Pancreas (tissue), 10 donors: ENCODE data around the gene MAP2K5. TPM values are rescaled to one million over a fixed set of nuclear protein-coding genes. Genes with fewer than 3 reads are reported as not detected.

Source experiments
- ATAC-seq, 4 donors: fragments of 200-7000 bp; cut with Tn5 transposase; one replicate each; pipeline versions ENCODE4 v1.8.0 to v1.9.1; 2020; ENCODE audit warnings: mild to moderate bottlenecking in 4 of 4, moderate library complexity in 4 of 4
- DNase-seq, 6 donors: peaks; one replicate each; pipeline ENCODE4 v3.0.0-alpha.2; 2020
- FAIRE-seq: peaks from 2 replicates; lab custom pipeline; 2012; peaks lifted over from hg19 to GRCh38; lab: Jason Lieb, UNC
- H3K27ac ChIP-seq, 4 donors: fragments of 200-600 bp; sonication (generic); 1 replicate in 3 of 4; 2 replicates in 1 of 4; pipeline versions ENCODE4 v1.5.0 to v1.8.0; 2020
- H3K27me3 ChIP-seq, 4 donors: fragments of 200-600 bp; one replicate each; pipeline ENCODE4 v1.8.0; 2021
- H3K36me3 ChIP-seq, 3 donors: fragments of 200-600 bp; sonication (generic) in 1 of 3; one replicate each; pipeline versions ENCODE4 v1.5.0 to v1.8.0; 2020 to 2021
- H3K4me1 ChIP-seq, 3 donors: fragments of 200-600 bp; one replicate each; pipeline ENCODE4 v1.8.0; 2021
- H3K4me3 ChIP-seq, 4 donors: fragments of 200-600 bp; sonication (generic) in 2 of 4; one replicate each; pipeline versions ENCODE4 v1.5.0 to v1.8.0; 2020 to 2021
- H3K9me3 ChIP-seq, 4 donors: fragments of 200-600 bp; one replicate each; pipeline ENCODE4 v1.8.0; 2021
- WGBS, 2 donors: extraction: QIAGEN DNeasy Blood & Tissue Kit; methylation state at CpG; one replicate each; pipeline ENCODE4 v1.1.7; 2013; 5-methylcytosine and 5-hydroxymethylcytosine counted together
- intact Hi-C, 3 donors: fragments of 100-400 bp; cut with DNase I; formaldehyde crosslinking; loops; one replicate each; pipeline versions ENCODE4 v1.11.1 to v1.14.2; 2022
- polyA plus RNA-seq, 2 donors: library from polyadenylated mRNA; stranded (reverse); fragments of 200-250 nt; gene quantifications; one replicate each; pipeline ENCODE4 v1.2.3, GENCODE V29; 2013
- total RNA-seq, 6 donors: library from RNA; stranded (reverse); fragmentation: NEBNext Ultra II Directional in 4 of 6; extraction: Animal tissue kit (Norgen Biotek cat#: 25700) in 4 of 6; gene quantifications; one replicate each; pipeline versions ENCODE4 v1.2.1 to v1.2.4, GENCODE V29; 2021 to 2023
- TF ChIP-seq, protein P1 (sequence below), 4 donors: fragments of 200-600 bp; sonication (generic) in 3 of 4; IDR thresholded peaks; one replicate each; pipeline versions ENCODE4 v1.5.0 to v1.8.0; 2021; ENCODE audit warnings: antibody characterized with exemption in 4 of 4
- donor health status: healthy with polysubstance abuse.
- donor health status: DM: no; HTN: no; CAD: no; lungs with moderate emphysema.
- donor health status: DM: no; HTN: no; CAD: no.
- donor health status: control.
- donor health status: control.
- donor health status: Bipolar disorder and iron deficiency.
- donor health status: DM: yes; HTN: yes; CAD: no.
- donor health status: DM: no; HTN: no; CAD: no.
- donor health status: DM: no; HTN: no; CAD: no.
- donor health status: DM: yes; HTN: yes; CAD: no.

Gene MAP2K5
- total and polyA plus RNA-seq, 8 donors, result 5.5 to 14.8 (median 10.0) TPM

- WGBS, 2 donors, result 95 to 96% methylated on average over 4 of the region's 4 CpGs
- intact Hi-C loops, result no loop called here
- Histone ChIP-seq H3K27me3 (no peaks in the 10 kb centered on the region), H3K4me1 (peaks cover 0 to 11% (median 0%) of the 10 kb centered on the region in 3 donors), H3K9me3 (no peaks in the 10 kb centered on the region), H3K4me3 (no peak overlapping the region), H3K27ac (no peak overlapping the region), H3K36me3 (no peaks in the 10 kb centered on the region)
- no peak for DNase-seq
- TF ChIP-seq, protein P1, sequence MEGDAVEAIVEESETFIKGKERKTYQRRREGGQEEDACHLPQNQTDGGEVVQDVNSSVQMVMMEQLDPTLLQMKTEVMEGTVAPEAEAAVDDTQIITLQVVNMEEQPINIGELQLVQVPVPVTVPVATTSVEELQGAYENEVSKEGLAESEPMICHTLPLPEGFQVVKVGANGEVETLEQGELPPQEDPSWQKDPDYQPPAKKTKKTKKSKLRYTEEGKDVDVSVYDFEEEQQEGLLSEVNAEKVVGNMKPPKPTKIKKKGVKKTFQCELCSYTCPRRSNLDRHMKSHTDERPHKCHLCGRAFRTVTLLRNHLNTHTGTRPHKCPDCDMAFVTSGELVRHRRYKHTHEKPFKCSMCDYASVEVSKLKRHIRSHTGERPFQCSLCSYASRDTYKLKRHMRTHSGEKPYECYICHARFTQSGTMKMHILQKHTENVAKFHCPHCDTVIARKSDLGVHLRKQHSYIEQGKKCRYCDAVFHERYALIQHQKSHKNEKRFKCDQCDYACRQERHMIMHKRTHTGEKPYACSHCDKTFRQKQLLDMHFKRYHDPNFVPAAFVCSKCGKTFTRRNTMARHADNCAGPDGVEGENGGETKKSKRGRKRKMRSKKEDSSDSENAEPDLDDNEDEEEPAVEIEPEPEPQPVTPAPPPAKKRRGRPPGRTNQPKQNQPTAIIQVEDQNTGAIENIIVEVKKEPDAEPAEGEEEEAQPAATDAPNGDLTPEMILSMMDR (IDR thresholded peaks at IDR 0.05), result no peak
- FAIRE-seq, result no peak
- no peak for ATAC-seq
These were observed 173.7 kb downstream of the MAP2K5 start for GRCh38 chr15:67716171-67716570.

DNA sequence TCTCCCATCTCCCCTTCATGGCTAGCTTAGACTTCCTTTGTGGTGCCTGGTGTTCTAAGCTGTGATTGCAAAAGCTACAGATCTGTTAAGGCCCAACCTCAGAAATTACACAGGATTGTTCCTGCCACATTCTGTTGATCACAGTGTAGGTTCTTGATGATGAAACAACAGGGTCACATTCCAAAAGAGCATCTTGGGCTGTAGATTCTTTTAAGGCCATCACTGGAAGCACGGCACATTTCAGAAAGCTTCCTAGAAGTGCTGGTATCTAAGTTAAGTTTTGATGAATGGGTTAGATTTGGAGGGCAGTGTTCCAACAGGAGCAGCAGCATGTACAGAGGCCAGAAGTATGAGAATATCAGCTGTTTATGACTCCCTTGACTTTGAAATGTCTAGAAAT, 175.3 kb downstream of the MAP2K5 start:
- DNase-seq (no peak), ATAC-seq (no peak), FAIRE-seq (no peak)
- no peaks in the 10 kb centered on the region for H3K36me3 ChIP-seq
- no peak overlapping the region for H3K4me3 ChIP-seq
- H3K9me3 ChIP-seq, result no peaks in the 10 kb centered on the region
- WGBS, 2 donors, result 97 to 100% methylated on average over 1 of the region's 1 CpG
- TF ChIP-seq, protein P1 (IDR thresholded peaks at IDR 0.05), result no peak
- no peak overlapping the region for H3K27ac ChIP-seq
- no peaks in the 10 kb centered on the region for H3K27me3 ChIP-seq
- intact Hi-C loops, result no loop called here
- H3K4me1 ChIP-seq, result peaks cover 0 to 11% (median 0%) of the 10 kb centered on the region in 3 donors

- TF ChIP-seq, protein P1 (IDR thresholded peaks at IDR 0.05), result no peak
- DNase-seq (no peak), FAIRE-seq (no peak), ATAC-seq (no peak)
- Histone ChIP-seq H3K27me3 (no peaks in the 10 kb centered on the region), H3K27ac (no peak overlapping the region), H3K9me3 (no peaks in the 10 kb centered on the region), H3K4me3 (no peak overlapping the region), H3K36me3 (no peaks in the 10 kb centered on the region), H3K4me1 (peaks cover 0 to 11% (median 0%) of the 10 kb centered on the region in 3 donors)
- intact Hi-C loops, result no loop called here
- 54 to 55% methylated on average over 1 of the region's 1 CpG for WGBS, 2 donors
These were observed 176.9 kb downstream of the MAP2K5 start for GRCh38 chr15:67719330-67719959.

DNA sequence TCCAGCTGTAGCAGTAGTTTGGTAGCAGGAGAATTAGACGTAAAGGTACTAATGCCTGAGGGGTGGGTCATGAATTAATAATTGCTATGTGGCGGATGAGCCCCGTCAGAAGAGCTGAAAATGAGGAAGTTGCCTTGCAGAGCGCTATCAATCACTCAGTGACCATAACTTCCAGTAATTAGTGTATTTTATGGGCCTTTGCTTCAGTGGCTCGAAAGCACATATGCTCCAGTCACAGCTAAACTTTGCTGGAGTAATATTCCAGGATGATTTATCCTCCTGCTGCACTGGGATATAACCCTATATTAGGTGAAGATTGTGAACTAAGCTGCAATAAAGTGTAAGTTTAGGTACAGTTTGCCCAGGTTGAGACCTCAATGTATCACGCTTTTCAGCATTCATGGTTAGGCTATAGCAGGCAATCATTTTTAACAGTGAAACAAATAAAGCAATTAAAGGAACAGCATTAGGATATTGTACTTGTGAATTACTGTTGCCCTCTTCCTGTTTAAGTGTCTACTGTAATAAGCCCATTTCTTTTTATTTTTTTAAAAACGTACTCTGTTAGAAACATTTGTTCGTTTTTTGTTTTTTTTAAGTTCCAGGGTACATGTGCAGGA, 178.2 kb downstream of the MAP2K5 start:
- ATAC-seq (no peak), FAIRE-seq (no peak), DNase-seq (no peak)
- no peak overlapping the region for H3K4me3 ChIP-seq
- 83% methylated on average over 8 of the region's 8 CpGs for WGBS, 2 donors
- H3K36me3 ChIP-seq, result no peaks in the 10 kb centered on the region
- no peak overlapping the region for H3K27ac ChIP-seq
- peaks cover 0 to 5% (median 0%) of the 10 kb centered on the region in 3 donors for H3K4me1 ChIP-seq
- H3K9me3 ChIP-seq, result no peaks in the 10 kb centered on the region
- intact Hi-C loops, result no loop called here
- TF ChIP-seq, protein P1 (IDR thresholded peaks at IDR 0.05), result no peak
- H3K27me3 ChIP-seq, result no peaks in the 10 kb centered on the region
